IPS DF 4.7 (cell line): ENCODE results near the gene BTN3A1.
"Not testable (repeated sequence)": the region's sequence is repeated elsewhere in the genome, so short reads cannot be mapped to it uniquely, and the experiment has no call there.

Experiments
- DNase-seq: peaks from one replicate; pipeline ENCODE4 v3.0.0-alpha.2; 2013; ENCODE audit warnings: low spot score; ENCODE audit errors: extremely low read depth

Gene BTN3A1

DNA sequence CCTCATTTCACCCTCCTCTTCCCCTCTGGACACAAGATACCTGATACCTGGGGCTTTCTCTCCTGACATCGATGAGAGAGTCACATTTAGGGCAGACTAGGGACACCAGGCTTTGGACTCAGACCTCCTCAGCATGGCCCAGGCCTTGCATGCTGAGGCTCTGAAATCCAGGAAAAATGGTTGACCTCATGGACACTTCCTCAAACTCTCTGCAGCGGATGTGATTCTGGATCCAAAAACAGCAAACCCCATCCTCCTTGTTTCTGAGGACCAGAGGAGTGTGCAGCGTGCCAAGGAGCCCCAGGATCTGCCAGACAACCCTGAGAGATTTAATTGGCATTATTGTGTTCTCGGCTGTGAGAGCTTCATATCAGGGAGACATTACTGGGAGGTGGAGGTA is 10.9 kb downstream of the BTN3A1 start:
- no peak for DNase-seq

DNA sequence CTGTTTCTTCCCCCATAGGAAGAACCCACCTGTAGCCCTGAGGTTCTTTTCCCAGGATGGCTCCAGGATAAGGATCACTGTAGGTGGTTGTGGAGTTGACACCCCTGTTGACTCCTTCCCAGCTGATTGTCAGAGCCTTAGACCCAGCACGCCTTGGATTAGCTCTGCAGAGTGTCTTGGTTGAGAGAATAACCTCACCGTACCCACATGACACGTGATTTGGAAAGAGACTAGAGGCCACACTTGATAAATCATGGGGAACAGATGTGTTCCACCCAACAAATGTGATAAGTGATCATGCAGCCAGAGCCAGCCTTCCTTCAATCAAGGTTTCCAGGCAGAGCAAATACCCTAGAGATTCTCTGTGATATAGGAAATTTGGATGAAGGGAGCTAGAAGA is 12.2 kb downstream of the BTN3A1 start:
- DNase-seq, result no peak

DNA sequence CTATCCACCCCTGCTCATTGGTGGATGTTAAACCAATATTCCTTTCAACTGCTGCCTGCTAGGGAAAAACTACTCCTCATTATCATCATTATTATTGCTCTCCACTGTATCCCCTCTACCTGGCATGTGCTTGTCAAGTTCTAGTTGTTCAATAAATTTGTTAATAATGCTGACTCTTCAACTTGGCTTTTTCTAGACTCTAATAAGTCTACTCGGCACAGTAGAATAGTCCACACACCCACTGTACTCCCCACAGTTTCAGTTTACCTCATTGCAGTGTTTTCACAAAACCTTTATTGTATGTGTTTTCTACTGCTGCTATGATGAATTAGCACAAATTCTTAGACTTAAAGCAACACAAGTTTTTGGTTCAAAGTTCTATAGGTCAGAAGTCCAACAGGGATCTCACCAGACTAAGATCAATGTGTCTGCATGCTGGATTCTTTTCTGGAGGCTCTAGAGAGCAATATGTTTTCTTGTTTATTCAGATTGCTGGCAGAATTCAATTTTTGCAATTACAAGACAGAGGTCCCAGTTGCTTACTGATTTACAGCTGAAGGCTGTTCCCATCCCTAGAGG is 13.1 kb downstream of the BTN3A1 start:
- DNase-seq, result no peak

DNA sequence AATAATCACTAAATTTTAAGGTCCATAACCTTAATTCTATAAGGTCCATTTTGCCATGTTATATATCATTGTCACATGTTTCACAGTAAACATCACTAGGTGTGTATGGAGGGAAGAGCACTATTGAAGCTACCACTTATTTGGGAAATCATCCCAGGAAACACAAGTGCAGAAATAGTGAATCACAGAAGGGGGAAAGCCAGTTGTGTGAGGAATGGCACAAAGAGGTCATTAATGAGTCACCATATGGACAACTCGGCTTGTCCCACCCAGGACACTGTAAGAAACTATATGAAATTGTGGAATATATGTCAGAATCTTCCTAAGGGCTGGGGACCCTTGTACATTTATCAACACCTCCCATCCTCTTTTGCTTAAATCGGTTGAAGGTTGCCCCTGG is 13.7 kb downstream of the BTN3A1 start:
- DNase-seq, result no peak

DNA sequence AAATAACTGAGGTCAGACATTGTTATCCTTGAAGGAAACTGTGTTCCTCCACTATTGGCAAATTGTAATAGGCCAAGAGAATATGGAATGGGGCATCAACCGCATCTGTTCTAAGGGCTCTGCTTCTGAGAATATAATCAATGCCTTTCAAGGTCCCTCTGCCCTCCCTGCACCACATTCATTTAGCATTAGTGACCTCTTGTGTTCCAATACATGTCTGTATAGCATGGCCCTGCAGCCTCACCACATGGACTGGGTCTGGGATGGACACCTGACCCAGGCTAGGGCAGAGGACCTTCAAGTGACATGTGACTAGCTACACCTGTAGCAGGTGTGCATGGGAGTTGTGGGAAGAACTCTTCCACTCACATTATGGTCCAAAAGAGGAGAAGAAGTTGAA is 14.2 kb downstream of the BTN3A1 start:
- no peak for DNase-seq

DNA sequence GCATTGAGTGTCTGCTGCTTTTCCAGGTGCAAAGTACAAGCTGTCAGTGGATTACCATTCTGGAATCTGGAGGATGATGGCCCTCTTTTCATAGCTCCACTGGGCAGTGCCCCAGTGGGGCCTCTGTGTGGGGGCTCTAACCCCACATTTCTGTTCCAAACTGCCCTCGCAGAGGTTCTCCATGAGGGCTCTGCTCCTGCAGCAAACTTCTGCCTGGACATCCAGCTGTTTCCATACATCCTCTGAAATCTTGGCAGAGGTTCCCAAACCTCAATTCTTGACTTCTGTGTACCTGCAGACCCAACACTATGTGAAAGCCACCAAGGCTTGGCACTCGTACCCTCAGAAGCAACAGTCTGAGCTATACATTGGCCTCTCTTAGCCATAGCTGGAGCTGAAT is 16.0 kb downstream of the BTN3A1 start:
- not testable (repeated sequence) for DNase-seq

DNA sequence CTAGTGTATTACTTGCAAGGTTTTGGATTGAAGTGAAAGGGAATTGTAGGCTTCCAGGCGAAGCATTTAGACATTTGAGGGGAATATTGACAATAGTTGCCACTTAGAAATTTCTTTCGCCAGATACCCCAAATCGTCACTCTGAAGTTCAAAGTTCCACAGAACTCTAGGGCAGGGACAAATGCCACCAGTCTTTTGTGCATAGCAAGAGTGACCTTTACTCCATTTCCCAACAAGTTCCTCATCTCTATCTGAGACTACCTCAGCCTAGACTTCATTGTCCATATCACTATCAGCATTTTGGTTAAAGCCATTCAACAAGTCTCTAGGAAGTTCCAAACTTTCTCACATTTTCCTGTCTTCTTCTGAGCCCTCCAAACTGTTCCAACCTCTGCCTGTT is 16.7 kb downstream of the BTN3A1 start:
- not testable (repeated sequence) for DNase-seq

DNA sequence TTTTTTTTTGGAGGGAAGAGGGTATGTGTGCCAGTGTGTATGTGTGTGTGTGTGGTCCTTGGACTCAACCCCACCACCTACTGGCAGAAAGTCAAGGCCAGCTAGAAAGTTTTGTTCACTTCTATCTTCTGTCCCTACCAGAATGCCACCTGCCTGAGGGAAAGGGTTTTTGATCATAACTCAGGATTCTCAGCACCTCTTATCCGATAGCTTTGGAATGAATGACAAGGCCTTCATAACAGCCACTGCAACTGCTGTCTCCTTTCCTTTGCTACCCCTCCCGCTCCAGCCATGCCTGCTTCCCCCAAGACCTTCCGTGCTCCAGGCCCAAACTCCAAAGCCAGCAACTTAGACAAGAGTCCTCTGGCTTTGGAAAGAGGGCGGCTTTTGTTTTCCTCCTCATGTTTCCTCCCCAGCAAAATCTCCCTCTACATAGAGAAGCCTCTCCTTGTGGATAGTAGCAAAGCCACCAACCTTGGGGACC is 18.7 kb downstream of the BTN3A1 start:
- DNase-seq, result no peak

DNA sequence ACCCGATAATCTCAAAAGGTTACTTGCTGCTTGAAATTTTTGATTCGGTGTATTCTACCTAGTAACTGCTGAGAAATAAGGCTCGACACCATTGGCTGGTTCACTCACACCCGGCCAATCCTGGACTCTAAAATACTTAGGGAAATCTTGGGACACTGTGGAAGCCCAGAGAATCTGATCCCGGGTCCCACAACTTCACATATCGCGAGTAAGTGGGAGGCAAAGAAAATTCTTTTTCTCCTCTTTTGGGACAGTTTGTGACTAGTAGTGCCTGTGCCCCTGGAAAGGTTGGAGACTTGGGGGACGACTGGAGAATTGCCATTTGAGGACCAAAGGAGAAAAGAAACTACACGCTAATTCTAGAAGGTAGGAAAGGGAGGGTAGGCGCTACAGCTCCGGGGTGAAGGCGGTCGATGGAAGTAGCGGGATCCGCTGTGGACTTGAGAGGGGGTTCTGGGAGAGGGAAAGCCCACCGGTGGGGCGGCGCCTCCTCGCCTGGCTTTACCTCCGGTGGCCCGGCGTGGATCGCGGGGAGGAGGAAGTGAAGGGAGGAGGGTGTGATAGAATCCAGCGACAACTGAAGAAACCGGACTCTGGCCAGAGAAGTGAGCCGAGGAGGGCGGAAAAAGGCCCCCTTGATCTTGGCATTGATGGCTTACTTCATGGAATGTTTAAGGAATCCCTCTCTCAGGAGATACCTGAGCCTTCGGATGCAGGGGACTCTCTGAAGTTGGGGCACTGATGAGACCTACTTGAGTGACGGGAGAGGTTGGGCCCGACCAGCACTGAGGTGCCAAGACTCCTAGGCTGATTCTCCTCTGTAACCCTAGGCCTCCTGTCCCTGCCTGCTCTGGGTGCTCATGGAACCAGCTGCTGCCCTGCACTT is 19.4 kb downstream of the BTN3A1 start:
- peak; percentile 79 for DNase-seq

DNA sequence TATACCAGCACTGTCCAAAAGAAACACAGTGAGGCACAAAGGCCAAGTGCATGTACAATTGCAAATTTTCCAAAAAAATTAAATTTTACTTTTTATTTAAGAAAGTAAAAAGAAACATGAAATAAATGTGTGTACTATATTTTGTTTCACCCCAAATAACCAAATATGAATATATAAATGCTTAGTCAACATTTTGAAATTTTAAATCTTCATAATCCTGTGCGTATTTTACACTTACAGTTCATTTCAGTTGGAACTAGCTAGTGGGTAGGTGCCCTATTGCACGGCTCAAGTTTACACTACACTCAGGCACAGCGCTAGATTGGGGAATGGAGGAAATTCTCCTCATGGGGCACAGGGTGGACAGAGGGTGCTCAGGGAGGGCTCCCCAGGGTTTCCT is 20.3 kb downstream of the BTN3A1 start:
- no peak for DNase-seq

DNA sequence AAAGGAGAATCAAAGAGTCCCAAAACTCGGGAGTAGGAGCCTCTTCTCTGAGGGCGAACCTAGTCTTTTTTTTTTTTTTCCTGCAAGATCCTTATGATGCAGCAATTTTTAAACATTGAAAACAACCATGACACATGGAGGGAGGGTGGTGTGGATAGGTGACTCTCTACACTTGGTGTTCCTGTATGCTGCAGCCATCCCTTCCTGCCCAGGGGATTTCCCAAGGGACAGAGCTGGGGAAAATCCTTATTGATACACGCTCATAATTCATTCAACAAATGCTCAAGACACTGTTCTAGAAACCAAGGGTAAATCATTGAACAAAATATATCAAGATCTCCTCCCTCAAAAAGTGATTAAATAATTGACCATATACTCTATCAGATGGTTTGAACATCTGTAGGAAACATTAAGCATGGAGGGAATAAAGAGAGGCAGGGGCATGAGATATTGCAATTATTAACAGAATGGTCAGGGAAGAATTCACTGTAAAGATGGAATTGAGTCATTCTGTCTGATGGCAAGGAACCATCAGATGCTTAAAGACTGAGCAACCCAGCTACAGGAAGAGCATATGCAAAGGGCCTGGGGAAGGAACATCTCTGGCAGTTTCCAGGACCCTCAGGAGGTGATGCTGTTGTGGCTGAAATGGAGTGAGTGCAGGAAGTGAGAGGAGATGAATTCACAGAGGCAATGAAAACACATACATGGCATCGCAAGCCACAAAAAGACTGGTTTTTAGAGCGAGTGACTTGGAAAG is 24.8 kb downstream of the BTN3A1 start:
- DNase-seq, result no peak

DNA sequence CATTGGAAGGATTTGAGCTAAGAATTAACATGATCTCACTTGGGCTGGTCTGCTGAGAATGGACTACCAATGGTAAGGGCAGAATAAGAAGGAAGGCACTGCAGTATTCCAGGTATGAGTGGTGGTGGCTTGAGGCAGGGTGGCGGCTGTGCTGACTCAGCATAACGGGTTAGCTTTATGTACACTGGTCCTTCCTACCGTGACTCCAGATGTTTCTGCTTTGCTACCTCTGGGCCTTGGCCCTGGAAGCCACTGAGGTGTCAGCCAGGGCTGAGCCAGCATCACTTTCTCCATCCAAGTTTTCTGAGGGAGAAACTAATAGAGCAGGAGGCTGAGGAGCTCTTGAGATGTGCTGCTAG is 25.4 kb downstream of the BTN3A1 start:
- DNase-seq, result no peak

DNA sequence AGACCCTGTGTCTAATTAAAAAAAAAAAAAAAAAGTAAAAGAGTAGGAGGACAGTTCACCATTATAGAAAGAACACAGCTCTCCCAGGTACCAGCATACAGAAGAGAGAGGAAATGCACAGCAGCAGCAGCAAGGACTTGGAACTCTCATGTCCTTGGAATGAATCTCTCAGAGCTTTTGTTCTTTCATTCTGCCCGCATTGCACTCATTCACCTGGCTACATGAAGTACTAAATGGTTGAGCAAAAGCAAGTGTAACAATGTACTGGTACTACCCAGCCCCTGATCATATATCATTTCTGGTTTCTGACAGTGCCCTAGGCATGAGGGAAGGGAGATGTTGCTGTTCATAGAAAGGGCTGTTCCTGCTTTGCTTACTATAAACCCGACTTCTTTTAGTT is 26.1 kb downstream of the BTN3A1 start:
- no peak for DNase-seq

DNA sequence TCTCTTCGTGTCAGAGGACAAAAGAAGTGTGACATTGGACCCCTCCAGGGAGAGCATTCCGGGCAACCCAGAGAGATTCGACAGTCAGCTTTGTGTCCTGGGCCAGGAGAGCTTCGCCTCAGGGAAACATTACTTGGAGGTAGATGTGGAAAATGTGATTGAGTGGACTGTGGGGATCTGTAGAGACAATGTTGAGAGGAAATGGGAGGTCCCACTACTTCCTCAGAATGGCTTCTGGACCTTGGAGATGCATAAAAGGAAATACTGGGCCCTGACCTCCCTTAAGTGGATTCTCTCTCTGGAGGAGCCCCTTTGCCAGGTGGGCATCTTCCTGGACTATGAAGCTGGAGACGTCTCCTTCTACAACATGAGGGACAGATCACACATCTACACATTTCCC is 28.7 kb downstream of the BTN3A1 start:
- DNase-seq, result no peak

DNA sequence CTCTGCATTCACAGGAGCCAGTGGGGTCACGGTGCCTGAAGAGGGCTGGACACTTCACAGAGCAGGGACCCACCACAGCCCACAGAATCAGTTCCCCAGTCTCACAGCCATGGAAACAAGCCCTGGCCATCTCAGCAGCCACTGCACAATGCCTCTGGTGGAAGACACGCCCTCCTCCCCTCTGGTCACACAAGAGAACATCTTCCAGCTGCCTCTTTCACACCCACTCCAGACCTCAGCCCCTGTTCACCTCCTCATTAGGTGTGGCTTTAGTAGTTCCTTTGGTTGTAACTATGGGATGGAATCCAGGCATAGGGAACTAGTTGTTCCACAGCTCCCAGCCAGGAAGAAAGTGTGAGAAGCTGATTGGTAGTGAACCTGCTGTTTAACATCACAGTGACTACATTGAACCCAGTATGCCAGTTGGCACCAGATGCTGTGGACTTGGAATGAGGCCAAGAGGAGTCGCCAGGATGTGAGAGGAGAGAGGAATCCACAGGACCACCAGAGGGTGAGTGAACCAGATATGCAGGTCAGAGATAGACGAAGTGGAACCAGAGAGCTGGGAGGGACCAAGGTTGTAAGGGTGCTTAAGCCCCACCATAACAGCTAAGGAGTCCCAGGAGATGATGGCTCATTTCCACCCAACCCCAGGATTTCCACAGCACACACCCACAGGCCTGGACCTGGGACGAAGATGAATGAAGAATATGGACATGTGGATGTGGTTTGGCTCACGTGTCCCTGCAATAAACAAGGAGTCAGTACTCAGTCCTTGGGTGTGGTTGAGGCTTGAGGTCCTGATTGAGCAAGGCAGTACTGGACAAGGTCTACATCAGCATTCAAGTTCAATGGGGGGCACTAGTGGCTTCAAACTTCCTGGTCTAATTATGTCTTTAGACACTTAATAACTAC is 29.4 kb downstream of the BTN3A1 start:
- DNase-seq, result no peak

DNA sequence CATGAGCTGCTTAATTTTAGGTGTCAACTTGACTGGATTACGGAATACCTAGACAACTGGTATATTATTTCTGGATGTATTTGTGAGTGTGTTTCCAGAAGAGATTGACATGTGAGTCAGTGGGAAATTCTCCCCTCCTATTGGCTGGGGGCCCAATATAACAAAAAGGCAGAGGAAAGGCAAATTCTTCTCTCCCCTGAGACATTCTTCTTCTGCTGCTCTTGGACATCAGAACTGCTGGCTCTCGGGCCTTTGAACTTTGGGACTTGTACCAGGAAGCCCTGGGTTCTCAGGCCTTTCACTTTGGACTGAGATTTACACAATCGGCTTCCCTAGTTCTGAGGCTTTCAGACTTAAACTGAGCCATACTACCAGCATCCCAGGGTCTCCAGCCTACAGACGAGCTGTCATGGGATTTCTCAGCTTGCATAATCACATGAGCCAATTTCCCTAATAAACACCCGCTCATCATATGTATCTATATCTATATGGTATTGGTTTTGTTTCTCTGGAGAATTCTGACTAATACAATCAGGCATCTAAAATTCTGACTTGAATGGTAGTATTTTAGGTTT is 30.6 kb downstream of the BTN3A1 start:
- DNase-seq, result no peak

DNA sequence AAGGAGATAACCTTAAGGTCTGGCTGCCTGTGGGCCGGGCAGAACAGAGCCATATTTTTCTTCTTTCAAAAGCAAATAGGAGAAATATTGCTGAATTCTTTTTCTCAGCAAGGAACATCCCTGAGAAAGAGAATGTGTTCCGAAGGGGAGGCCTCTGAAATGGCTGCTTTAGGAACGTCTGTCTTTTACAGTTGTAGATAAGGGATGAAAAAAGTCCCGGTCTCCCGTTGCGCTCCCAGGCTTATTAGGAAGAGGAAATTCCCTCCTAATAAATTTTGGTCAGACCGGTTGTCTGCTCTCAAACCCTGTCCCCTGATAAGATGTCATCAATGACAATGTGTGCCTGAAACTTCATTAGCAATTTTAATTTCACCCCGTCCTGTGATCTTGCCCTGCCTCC is 31.6 kb downstream of the BTN3A1 start:
- DNase-seq, result not testable (repeated sequence)

DNA sequence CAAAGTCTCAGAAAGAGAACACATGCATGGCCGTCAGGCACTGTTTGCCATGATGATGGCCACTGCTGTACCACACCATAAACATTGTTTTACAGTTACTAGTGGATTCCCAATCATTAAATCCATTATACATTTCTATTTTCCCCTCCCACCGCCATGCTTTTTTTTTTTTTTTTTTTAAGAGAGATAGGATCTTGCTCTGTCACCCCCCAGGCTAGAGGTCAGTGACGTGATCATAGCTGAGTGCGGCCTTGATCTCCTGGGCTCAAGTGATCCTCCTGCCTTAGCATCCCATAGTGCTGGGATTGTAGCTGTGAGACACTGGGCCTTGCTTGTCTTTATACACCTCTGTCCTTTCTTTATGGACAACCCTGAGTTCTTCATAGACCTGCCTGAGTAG is 33.9 kb downstream of the BTN3A1 start:
- no peak for DNase-seq

DNA sequence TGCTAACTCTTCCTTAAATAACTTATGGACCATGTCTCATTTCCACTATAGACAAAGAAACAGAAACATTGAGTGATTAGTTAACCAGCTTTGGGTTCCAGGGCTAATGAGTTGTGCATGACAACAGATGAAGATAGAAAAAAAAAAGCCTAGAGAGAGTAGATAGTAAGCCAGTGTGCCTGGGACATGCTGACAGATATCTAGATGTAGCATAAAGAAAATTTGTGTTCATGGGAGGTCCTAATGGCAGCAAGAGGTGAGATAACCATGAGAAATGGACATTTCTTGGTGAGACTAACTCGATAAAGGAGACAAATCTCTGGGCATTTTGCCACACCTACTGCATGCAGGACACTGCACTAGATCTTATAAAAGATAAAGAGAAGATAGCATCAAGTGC is 35.5 kb downstream of the BTN3A1 start:
- no peak for DNase-seq

DNA sequence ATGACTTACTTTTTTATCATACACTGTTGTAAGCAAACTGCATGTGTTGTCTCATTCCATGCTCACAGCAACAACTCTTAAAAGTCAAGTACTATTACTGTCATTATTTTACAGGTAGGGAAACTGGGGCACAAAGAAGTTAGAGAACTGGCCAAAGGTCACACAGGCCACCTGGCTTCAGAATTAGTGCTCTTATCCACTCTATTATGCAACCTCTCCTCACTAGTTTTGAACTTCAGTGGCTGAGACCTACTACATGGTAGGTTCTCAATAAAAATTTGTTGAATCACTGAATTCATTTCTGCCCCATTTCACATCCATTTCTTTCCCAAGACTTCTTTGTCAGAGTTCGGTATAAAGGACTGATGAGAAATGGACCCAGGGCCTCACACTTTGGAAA is 35.9 kb downstream of the BTN3A1 start:
- no peak for DNase-seq
